Midbrain (tissue), 1 donor: ENCODE data around the gene CYP24A1.
"Not testable (repeated sequence)": the region's sequence is repeated elsewhere in the genome, so short reads cannot be mapped to it uniquely, and the experiment has no call there.

Source experiments
- DNase-seq: peaks from one replicate; lab custom pipeline; 2025; lab: John Stamatoyannopoulos, UW

Gene CYP24A1

DNA sequence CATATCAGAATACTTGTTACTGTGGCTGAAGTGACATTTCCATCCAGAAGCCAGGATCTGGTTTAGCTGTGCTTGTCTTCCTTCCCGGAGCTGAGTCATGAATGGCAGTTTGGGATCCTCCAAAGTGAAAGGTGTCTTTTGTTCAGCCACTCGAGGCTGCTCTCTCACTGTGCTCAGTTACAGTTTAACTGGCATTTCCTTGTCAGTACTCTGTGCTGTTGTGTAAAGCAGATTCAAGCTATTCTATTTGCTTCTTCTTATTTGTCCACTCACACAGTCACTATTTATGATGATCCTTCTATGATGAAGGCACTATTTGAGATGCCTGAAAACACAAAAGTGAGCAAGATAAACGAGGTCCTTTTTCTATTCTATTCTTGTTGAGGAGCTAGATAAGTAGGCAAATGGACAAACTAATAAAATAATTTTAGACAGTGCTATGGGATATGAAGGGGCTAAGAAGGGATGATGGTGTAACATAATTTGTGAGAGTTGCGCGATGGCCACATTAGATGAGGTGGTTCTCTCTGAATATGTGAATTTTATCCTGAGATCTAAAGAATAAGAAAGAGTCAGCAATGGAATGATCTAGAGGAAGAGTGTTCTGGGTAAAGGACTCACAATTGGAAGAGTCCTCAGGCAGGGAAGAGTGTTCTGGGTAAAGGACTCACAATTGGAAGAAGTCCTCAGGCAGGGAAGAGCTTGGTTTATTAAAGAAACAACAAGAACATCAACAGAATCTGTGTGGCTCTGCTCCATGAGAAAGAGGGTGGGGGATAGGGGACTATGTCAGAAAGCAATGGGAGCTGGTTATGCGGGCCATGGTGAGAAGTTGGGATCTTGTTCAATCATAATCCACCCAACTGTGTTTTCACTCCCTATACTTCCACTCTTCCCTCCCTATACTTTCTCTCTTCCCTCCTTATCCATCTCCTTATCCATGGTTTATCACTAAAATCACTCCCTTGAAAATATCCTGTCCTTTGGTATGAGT, 40.1 kb downstream of the CYP24A1 start:
- no peak for DNase-seq

DNA sequence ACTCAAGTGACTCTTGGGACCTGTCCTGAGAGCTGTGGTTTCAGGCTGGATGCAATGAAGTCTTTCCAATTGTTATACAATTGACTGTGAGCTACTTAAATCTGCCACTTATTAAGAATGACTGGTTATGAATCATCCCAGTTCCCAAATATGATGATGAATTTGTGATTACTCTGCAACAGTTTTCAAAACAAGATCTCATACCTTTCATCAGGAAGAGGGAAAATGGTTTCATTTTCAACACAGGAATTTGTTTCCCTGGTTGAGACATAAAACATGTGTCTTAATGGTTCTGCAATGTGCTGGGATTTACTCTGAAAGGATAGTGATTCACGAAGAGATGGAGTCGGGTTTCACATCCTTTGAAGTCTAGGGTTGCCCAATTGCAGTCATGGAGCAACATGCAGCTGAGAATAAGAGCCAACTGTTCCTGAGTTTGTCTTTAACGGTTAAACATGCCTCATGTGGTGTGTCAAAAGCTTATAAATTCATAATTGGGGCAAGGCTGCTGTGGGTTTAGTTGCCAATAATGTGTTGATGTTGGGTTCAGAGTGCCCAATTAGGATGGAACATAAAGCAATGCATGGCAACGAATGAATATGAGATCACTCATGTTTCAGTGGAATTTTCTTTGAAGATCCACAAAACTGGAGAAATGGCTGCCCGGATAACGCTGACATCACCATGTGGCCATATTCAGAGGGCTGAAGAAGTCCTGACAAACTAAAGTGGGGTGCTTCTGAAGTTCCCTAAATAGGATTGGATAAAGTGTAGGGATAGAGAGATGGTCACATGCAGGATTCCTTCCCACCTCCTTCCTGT, 41.0 kb downstream of the CYP24A1 start:
- DNase-seq = no peak

DNA sequence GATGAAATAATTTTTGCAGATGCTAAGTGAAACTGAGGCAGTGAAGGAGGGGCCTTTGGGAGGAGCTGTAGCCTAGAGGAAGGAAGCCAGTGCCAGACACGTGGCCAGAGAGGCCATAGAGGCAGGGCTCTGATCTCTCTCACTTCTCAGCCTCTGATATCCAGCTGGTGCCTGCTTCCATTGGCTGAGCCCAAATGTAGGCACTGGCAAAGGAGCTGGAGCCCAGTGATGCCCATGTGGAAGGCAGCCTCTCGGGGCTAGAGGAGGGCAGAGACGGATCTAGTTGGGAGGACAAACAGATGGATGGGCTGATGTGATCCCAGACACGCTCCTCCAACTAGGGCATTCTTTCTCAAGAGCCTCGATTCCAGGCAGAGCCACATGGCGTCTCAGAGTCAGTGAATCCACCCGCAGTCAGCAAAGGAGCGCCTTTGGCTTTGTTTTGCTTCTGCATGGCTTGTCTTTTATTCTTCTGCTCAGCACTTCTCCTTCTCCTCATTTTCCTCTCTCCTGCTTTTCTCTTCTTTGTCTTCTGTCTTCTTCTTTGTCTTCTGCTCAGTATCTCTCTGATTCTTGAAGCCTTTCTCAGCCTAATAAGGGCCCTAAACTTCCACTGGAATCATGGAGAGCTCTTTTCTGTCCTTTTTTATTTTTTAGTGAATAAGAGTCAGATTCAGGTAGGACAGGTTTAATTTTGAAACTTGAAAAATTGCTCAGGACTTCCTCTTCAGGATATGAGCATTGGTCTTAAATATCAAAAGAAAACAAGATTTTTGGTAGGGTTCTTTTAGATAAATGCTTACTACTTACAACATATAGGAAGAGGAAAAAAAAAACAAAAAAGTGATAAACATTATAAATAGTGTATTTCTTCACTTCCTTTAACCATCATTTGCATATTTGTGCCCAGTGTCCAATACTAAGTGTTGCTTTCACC, 41.8 kb downstream of the CYP24A1 start:
- DNase-seq = no peak

DNA sequence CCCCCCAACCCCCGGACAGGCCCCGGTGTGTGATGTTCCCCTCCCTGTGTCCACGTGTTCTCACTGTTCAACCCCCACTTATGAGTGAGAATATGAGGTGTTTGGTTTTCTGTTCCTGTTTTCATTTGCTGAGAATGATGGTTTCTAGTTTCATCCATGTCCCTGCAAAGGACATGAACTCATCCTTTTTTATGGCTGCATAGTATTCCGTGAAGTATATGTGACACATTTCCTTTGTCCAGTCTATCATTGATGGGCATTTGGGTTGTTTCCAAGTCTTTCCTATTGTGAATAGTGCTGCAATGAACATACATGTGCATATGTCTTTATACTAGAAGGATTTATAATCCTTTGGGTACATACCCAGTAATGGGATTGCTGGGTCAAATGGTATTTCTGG, 42.7 kb downstream of the CYP24A1 start:
- not testable (repeated sequence) for DNase-seq

DNA sequence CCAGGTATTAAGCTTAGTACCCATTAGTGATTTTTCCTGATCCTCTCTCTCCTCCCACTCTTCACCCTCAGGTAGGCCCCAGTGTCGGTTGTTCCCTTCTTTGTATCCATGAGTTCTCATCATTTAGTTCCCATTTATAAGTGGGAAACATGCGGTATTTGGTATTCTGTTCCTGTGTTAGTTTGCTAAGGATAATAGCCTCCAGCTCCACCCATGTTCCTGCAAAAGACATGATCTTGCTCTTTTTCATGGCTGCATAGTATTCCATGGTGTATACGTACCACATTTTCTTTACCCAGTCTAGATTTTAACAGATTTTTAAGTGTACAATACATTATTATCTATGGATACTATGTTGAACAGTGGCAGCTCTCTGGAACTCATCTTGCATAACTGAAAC, 44.4 kb downstream of the CYP24A1 start:
- no peak for DNase-seq

DNA sequence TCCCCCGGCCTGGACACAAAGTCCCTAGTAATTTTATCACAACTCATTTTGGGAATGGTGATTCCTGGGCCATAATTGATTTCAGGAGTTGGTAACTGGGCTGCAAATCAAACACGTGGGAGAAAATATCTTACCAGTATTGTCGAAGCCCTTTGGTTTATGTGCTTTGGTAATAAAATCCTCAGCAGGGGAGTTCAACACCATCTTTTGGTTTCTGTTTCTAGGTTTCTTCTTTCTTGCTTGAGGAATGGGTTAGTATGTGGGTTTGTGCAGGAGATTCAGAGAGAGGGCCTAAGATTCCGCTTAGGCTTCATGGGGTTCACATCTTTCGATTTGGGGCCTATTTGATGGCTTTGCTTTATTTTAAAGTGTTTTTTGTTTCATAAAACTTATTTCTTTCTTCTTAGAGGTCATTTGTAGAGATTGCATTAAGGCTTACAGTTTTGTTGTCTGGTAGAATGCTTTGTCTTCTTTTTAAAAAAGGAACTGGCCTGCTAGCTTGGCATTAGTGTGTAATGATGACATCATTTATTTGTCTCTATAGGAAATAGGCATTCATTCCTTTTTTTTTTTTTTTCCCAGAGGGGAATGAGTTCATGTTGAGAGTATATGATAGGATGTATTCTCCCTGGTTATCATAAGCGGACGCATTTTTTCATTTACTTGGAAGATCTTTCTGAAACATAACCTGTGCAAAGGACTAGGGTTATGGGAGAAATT, 45.8 kb downstream of the CYP24A1 start:
- DNase-seq = no peak

DNA sequence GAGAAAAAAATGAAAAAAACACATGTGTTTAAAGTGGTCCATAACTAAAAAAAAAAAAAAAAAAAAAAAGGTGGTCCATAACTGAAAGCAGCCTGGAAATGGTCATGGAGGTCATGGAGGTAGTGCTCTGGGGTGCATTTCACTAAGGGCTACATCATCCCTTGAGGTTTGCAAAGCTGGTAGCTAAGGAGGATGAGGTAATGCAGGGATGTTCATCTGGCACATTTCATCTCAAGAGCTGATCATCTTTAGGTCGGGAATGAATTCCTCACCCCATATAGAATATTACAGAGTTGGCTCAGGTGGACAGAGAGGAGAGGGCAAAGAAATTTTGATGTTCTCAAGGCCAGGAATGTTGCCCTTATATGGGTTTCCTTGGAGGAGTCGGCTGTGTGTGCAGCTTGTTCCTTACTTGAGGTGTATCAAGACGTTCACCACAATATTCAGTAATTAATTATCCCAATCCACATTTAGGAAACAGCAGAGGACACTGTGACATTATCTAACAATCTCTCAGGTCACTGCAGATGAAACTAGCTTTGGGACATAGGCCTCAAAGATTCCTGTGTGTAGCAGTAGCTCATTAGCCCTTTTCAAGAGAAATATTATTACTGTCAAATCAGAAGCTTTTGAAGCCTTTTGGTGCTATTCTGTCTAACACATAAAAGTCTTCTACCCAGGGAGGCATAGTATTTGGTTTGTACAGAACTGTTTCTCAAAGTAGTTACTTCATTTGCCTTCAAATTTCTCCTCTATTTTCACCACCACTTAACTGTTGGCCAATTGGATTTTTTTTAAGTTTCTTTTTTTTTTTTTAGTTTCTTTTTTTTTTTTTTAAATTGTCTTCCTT, 46.8 kb downstream of the CYP24A1 start:
- DNase-seq = no peak

DNA sequence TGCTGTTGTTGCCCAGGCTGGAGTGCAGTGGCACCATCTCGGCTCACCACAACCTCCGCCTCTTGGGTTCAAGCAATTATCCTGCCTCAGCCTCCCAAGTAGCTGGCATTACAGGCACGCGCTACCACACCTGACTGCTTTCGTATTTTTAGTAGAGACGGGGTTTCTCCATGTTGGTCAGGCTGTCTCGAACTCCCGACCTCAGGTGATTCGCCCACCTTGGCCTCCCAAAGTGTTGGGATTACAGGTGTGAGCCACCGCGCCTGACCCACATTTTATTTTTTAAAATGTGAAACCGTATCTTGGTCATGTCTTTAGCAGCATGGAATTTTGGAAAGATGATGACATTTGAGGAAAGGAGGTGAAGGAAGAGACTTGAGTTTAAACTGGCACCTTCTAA, 47.5 kb downstream of the CYP24A1 start:
- DNase-seq = not testable (repeated sequence)

DNA sequence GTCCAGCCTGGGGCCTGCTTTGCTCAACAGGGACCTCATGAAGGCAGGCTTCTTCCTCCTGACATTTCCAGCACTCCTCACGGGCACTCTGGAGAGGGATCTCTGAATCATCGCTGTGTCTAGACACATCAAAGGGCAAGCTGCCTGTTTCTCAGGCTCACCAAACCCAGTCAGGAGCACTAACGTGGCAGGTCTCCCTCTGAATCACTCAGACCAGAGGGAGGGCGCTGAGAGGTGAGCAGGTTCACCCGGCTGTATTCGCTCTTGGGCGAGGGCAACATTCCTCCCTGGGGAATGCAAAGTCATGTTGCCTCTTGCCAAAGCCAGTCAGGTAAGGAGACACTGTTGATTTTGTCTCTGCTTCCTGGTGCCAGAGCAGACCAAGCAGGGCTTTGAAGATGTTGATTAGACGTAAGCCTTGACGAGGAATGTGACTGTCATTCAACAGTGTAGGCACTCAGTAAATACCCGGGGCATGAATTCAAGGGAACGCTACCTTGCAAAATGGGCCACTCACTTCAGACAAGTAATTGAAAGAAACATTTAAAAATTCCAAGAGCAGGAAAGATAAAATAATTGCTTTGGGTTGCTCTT, 50.1 kb downstream of the CYP24A1 start:
- no peak for DNase-seq

DNA sequence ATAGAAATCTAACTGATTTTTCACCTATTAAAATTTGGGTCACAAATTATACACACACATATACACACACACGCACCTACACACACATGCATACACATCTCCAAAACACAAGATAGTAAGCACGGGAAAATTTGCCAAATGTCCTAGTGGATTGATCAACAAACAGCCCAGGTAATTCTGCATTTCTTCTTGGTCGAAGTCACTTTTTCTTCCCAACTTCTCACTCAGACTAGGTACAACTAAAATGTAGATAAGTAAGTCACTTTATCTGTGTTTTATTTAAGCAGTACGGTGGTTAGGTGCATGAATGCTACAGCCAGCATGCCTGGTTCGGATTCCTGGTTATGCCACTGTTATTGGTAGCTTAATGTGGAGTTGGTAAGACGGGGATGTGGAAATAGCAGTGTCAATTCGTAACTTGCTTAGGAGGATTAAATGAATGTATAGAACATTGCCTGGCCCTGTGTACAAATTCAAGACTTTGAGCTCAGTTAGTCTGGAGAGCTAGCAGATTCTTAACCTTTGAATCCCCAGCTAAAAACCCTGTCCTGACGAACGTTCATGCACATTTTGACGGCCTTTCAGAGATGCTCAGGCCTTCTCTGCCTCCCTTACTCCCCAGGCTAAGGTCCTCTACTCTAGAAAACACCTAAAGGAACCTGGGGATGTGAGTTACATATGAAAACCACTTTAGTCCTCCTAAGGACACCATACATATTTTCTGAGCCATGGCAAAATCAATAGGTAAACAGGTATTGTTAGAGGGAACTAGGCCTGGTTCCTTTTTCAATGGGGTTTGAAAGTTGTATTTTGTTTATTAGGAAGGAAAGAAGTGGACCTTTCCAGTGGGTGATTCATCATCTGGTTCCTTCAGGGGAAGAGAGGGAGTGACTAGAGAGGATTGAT, 50.9 kb downstream of the CYP24A1 start:
- DNase-seq = no peak

DNA sequence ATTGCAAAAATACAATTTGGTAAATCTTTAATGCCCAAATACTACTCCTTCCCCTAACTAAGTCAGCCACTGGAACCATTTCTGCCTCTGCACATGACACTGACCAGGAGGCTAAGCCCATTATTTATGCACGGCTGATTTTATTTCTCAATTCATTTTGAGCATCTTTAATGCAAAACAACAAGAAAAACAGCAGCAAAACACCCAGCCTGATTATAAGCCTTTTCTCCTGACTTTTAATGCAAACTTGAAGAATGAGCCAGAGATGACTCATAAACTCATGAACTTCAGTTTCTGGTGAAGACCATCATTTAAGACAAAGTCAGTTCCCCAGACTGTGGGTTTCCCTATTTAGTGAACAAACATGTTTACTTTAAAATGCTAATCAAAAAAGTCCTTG, 51.6 kb downstream of the CYP24A1 start:
- DNase-seq = no peak

DNA sequence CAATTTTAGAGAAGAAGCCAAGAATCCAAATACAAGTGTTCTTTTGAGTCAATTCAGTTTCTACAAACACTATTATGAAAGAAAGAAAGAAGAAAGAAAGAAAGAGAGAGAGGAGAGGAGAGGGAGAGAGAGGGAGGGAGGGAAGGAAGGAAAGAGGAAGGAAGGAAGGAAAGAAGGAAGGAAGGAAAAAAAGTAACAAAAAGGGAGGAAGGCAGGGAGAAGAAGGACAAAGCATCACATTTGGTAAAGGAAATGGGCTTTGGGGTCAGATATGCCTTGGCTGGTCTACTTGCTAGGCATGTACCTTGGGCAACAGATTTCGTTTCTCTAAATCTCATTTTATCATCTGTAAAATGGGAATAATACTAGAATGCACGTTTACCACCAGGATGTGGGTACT, 54.0 kb downstream of the CYP24A1 start:
- no peak for DNase-seq

DNA sequence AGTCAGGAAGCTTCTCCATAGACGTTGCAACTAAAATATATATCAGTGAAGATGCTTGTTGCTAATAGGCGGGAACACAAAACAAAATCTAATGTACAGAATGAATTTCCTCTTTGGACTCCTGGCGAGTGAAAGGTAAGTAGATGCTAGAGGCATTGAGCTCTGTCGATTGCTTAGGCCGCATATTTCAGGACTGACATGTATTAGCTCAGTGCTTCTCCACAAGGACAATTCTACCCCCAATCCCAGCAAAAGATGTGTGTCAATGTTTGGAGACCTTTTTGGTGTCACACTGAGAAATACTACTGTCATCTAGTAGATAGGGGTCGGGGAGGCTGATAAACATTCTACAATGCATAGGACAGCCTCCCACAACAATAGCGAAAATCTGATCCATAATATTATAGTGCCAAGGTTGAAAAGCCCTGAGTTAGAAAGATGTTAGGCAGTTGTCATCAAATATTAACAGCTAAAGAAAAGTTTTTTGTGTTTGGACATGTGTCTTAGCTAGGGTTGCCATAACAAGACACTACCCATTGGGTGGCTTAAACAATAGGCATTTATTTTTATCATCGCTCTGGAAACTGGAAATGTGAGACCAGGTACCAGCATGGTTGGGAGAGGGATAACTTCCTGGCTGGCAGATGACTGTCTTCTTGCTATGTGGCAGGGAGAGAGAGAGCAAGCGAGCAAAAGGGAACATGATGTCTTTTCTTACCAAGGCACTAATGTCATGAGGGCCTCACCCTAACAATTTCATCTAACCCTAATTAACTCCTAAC, 55.4 kb downstream of the CYP24A1 start:
- DNase-seq = no peak

DNA sequence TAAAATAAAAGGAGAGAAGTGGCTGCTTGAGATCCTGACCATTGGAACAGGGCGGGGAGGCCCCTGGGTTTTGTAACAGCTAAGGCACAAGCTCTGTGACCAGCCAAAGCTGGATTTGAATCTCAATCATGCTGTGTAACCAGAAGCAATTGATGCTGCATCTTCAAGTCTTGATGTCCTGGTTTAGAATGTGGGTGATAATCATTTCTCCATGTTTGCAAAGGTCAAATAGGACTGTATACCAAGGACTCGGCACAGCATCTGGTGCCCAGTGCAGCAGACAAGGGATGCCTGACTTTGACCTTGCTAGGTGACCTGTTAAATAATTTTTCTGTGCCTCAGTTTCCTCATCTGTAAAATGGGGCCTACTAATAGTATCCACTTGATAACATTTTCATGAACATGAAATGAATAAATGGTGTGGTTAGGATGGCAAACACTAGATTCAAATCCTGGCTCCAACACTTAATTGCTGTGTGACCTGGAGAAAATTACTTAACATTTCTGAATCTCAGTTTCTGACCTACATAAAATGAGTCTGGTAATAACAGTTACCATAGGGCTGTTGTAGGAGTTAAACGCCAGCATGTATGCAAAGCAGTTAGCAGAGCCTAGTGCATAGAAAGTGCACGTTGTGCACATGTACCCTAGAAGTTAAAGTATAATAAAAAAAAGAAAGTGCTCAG, 57.1 kb downstream of the CYP24A1 start:
- DNase-seq = no peak

DNA sequence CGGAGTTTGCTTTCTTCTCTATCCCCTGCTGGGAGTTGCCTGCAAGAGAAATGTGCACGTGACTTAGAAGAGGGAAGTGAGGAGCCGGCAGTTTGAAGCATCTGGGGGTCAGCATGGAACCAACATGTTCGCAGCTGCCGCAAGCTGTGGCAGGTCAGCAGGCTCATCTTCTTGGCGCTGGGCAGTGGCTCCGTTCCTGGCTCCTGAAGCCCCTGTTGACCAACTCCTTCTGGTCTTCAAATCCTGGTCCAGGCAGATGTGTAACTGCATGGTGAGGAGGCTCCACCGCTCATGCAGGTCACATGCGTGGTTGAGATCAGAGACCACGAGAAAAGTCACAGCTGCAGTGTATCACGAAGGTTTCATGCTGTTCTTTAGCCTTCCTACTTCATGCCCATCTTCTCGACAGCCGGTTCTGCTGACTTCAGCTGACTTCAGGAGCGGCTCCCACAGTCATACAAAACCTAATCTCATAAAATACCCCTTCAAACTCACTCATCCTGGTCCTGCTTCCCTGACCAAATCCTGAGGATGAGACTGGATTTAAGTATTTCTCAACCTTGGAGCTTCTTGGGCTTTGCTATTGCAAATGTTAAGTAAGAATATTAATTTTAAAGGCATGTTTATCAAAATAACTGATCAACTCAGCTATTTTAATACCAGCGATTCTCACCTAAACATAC, 58.5 kb downstream of the CYP24A1 start:
- no peak for DNase-seq

DNA sequence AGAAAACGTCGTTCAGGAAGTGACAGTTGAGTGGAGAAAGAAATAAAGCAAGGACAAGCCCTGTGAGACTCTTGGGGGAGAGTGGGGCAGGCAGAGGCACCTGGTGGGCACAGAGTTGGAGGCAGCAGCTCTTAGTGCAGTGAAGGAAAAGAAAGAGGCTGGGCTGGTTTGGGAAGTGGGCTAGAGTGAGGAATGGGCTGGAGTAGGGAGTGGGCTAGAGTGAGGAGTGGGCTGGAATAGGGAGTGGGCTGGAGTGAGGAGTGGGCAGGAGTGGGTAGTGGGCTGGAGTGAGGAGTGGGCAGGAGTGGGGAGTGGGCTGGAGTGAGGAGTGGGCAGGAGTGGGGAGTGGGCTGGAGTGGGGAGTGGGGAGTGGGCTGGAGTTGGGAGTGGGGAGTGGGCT, 59.7 kb downstream of the CYP24A1 start:
- DNase-seq = no peak

DNA sequence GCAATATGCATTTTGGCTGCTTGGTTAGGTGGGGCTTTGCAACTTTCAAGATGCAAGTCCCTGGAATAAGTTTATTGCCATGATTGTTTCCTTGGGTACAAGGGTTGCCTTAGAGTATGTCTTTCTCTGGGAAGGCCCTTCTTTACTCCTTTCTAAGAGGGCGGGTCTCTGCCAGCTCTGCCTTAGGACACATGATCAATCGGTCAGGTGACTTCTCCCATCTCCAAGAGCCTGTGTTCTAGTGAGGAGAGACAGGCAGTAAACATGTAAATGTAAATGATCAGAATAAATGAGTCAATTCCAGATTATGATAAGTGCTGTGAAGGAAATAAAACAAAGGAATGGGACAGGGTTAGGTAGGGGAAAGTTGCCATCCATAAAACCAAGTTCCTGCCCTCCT, 60.2 kb downstream of the CYP24A1 start:
- DNase-seq = no peak
